Ishikawa (cell line): Measurements from ENCODE around the gene TNFRSF19.

Experiments used
- CREB1 ChIP-seq: IDR thresholded peaks from 2 replicates; pipeline ENCODE4 v1.6.1; 2012; ENCODE audit warnings: low read depth
- EP300 ChIP-seq: IDR thresholded peaks from 2 replicates; pipeline ENCODE4 v1.6.1; 2012; ENCODE audit warnings: borderline replicate concordance
- MAX ChIP-seq: IDR thresholded peaks from 2 replicates; pipeline ENCODE4 v1.6.1; 2012
- RAD21 ChIP-seq: IDR thresholded peaks from 2 replicates; pipeline ENCODE4 v1.6.1; 2012; ENCODE audit warnings: low read depth
- REST ChIP-seq: IDR thresholded peaks from 2 replicates; pipeline ENCODE4 v1.6.1; 2012; ENCODE audit warnings: low read depth, mild to moderate bottlenecking
- USF1 ChIP-seq: IDR thresholded peaks from 2 replicates; pipeline ENCODE4 v1.6.1; 2012
- YY1 ChIP-seq: IDR thresholded peaks from 2 replicates; pipeline ENCODE4 v1.6.1; 2012; ENCODE audit warnings: low read depth

GRCh38 chr13:23570921-23571315, 706 bp downstream of the TNFRSF19 start:
- TF ChIP-seq EP300 (no peak), MAX (no peak), REST (no peak), CREB1 (no peak), YY1 (no peak), USF1 (no peak), RAD21 (no peak)
